ENCODE data around the gene DPF3.

GRCh38 chr14:72613975-72614319, 280.0 kb downstream of the DPF3 start:
- no peak for TF ChIP-seq CTCF (IDR thresholded peaks at IDR 0.05 in 4 of 5, conservative IDR thresholded peaks at IDR 0.05 in 1 of 5)
- no peak for TF ChIP-seq POLR2A (IDR thresholded peaks at IDR 0.05)

All from gastrocnemius medialis (tissue), 4 donors.